Measurements from ENCODE around the gene FOXP4. TPM values are rescaled to one million over a fixed set of nuclear protein-coding genes. Genes with fewer than 3 reads are reported as not detected.

The FOXP4 gene
- total and polyA plus RNA-seq, 10 donors, result 3.0 to 12.1 (median 6.5) TPM

- Histone ChIP-seq H3K4me3 (no peak overlapping the region), H3K27ac (no peak overlapping the region), H3K36me3 (no peaks in the 10 kb centered on the region), H3K4me1 (peaks cover 10 to 37% (median 21%) of the 10 kb centered on the region in 6 donors), H3K27me3 (replicated peaks in 1 of 7) (peaks cover 0 to 45% (median 8%) of the 10 kb centered on the region in 7 donors), H3K9me3 (no peaks in the 10 kb centered on the region)
- TF ChIP-seq POLR2AphosphoS5 (IDR thresholded peaks at IDR 0.05) (no peak), POLR2A (IDR thresholded peaks at IDR 0.05) (no peak), CTCF (IDR thresholded peaks at IDR 0.05 in 8 of 11, conservative IDR thresholded peaks at IDR 0.05 in 3 of 11) (no peak)
- intact Hi-C loops (cut with DNase I; ENCODE audit: low total_unique reads), result no loop called here
- DNase-seq, result no peak
- WGBS, 5 donors, result 28 to 45% (median 41%) methylated on average over 11 to 14 of the region's 14 CpGs
Observed at GRCh38 chr6:41527721-41528408, 18.3 kb upstream of the FOXP4 start.

GRCh38 chr6:41528409-41528963 lies 17.7 kb upstream of the FOXP4 start:
- no peak overlapping the region for H3K27ac ChIP-seq
- H3K9me3 ChIP-seq, result no peaks in the 10 kb centered on the region
- peaks cover 10 to 44% (median 23%) of the 10 kb centered on the region in 6 donors for H3K4me1 ChIP-seq
- H3K36me3 ChIP-seq, result no peaks in the 10 kb centered on the region
- no peak overlapping the region for H3K4me3 ChIP-seq
- intact Hi-C loops (cut with DNase I; ENCODE audit: low total_unique reads), result no loop called here
- TF ChIP-seq POLR2A (IDR thresholded peaks at IDR 0.05) (no peak), POLR2AphosphoS5 (IDR thresholded peaks at IDR 0.05) (no peak)
- WGBS, 5 donors, result 74 to 80% (median 77%) methylated on average over 11 of the region's 11 CpGs
- H3K27me3 ChIP-seq (replicated peaks in 1 of 7), result peaks cover 0 to 39% (median 5%) of the 10 kb centered on the region in 7 donors
- no peak for DNase-seq

- no peak overlapping the region for H3K27ac ChIP-seq
- peaks cover 10 to 47% (median 23%) of the 10 kb centered on the region in 6 donors for H3K4me1 ChIP-seq
- H3K27me3 ChIP-seq (replicated peaks in 1 of 7), result peaks cover 0 to 33% (median 0%) of the 10 kb centered on the region in 7 donors
- intact Hi-C loops (cut with DNase I; ENCODE audit: low total_unique reads), result no loop called here
- H3K9me3 ChIP-seq, result no peaks in the 10 kb centered on the region
- no peak for DNase-seq
- no peak overlapping the region for H3K4me3 ChIP-seq
- TF ChIP-seq POLR2AphosphoS5 (IDR thresholded peaks at IDR 0.05), result no peak
- TF ChIP-seq POLR2A (IDR thresholded peaks at IDR 0.05), result no peak
- TF ChIP-seq CTCF (IDR thresholded peaks at IDR 0.05 in 8 of 11, conservative IDR thresholded peaks at IDR 0.05 in 3 of 11), result no peak
- H3K36me3 ChIP-seq, result no peaks in the 10 kb centered on the region
- 86 to 98% (median 95%) methylated on average over 4 to 5 of the region's 5 CpGs for WGBS, 5 donors
Observed at GRCh38 chr6:41529049-41529448, 17.1 kb upstream of the FOXP4 start.

GRCh38 chr6:41529970-41530369 lies 16.2 kb upstream of the FOXP4 start:
- intact Hi-C loops (cut with DNase I; ENCODE audit: low total_unique reads), result no loop called here
- 73 to 88% (median 84%) methylated on average over 7 of the region's 7 CpGs for WGBS, 5 donors
- Histone ChIP-seq H3K4me3 (no peak overlapping the region), H3K36me3 (no peaks in the 10 kb centered on the region), H3K27ac (no peak overlapping the region), H3K4me1 (peaks cover 10 to 47% (median 23%) of the 10 kb centered on the region in 6 donors), H3K27me3 (replicated peaks in 1 of 7) (peaks cover 0 to 28% (median 0%) of the 10 kb centered on the region in 7 donors), H3K9me3 (no peaks in the 10 kb centered on the region)
- no peak for DNase-seq
- TF ChIP-seq POLR2A (IDR thresholded peaks at IDR 0.05) (no peak), POLR2AphosphoS5 (IDR thresholded peaks at IDR 0.05) (no peak), CTCF (IDR thresholded peaks at IDR 0.05 in 8 of 11, conservative IDR thresholded peaks at IDR 0.05 in 3 of 11) (no peak)

Data from spleen (tissue), 11 donors.